MCF 10A (cell line): ENCODE results near the gene DMKN. TPM values are rescaled to one million over a fixed set of nuclear protein-coding genes. Genes with fewer than 3 reads are reported as not detected.
A peak's percentile ranks its signal among the peaks of the same experiment; 100 is the strongest.

ENCODE experiments used
- BruUV-seq: library from RNA; stranded (reverse); fragments of 400-500 nt; replicated peaks from 2 replicates; lab custom pipeline; 2021; lab: Mats Ljungman, UMichigan
- CTCF ChIA-PET: fragments of 300-600 bp; sonication (Branson Sonifier 250); formaldehyde crosslinking; extraction: SDS; loops from one replicate; lab custom pipeline; 2021; ENCODE audit warnings: antibody characterized with exemption, inconsistent platforms; lab: Yijun Ruan, JAX
- POLR2A ChIA-PET: fragments of 300-600, 350-650 bp; sonication (Branson Sonifier 250); formaldehyde crosslinking; extraction: SDS; loops from one replicate; lab custom pipeline; 2020; ENCODE audit warnings: antibody characterized with exemption, inconsistent platforms; lab: Yijun Ruan, JAX
- DNase-seq: peaks from one replicate; pipeline ENCODE4 v3.0.0-alpha.2; 2018; ENCODE audit not compliant: unreplicated experiment
- H3K27ac Mint-ChIP-seq: one replicate; pipeline ENCODE4 v1.8.0; 2022; ENCODE audit warnings: mild to moderate bottlenecking, low read depth, mixed read lengths; ENCODE audit not compliant: unreplicated experiment
- H3K27me3 Mint-ChIP-seq: one replicate; pipeline ENCODE4 v1.8.0; 2022; ENCODE audit warnings: mixed read lengths; ENCODE audit not compliant: insufficient read depth, unreplicated experiment
- H3K36me3 Mint-ChIP-seq: one replicate; pipeline ENCODE4 v1.8.0; 2022; ENCODE audit warnings: mild to moderate bottlenecking, moderate library complexity, mixed read lengths; ENCODE audit not compliant: insufficient read depth, unreplicated experiment
- H3K4me1 Mint-ChIP-seq: one replicate; pipeline ENCODE4 v1.8.0; 2022; ENCODE audit warnings: mixed read lengths; ENCODE audit not compliant: insufficient read depth, unreplicated experiment
- H3K4me3 Mint-ChIP-seq: one replicate; pipeline ENCODE4 v1.8.0; 2022; ENCODE audit warnings: mild to moderate bottlenecking, moderate library complexity, mixed read lengths; ENCODE audit not compliant: unreplicated experiment
- H3K9me3 Mint-ChIP-seq: one replicate; pipeline ENCODE4 v1.8.0; 2022; ENCODE audit warnings: mixed read lengths; ENCODE audit not compliant: unreplicated experiment
- CTCF ChIP-seq: fragments of 200-600 bp; IDR thresholded peaks from one replicate; pipeline ENCODE4 v1.8.0; 2022; ENCODE audit warnings: antibody characterized with exemption, mild to moderate bottlenecking; ENCODE audit not compliant: unreplicated experiment
- intact Hi-C: fragments of 100-400 bp; cut with micrococcal nuclease; formaldehyde crosslinking; loops from 2 replicates; pipeline ENCODE4 v1.14.1; 2022
- total RNA-seq: library from RNA; stranded (reverse); gene quantifications from 2 replicates; pipeline ENCODE4 v1.2.3, GENCODE V29; 2022

DMKN gene
- total RNA-seq, 1 experiment from 2014 or later: 90.7 TPM

GRCh38 chr19:35549174-35549788, 35.8 kb upstream of the DMKN start:
- intact Hi-C loops: loop anchor here (1.0 to 5.0 kb wide), 2 partner anchors 78 to 168 kb away; partner anchors contain the start of gene RBM42
- CTCF ChIA-PET: interaction anchor here (0.5 to 3.4 kb wide), 46 partner anchors 9 to 591 kb away, joined by 3 to 30 read pairs (median 4); partner anchors contain the start of genes ATP4A, COX6B1 and HAUS5

GRCh38 chr19:35546532-35546931, 33.1 kb upstream of the DMKN start:
- intact Hi-C loops: loop anchor here (5.0 kb wide), 1 partner anchor 81 kb away; the partner anchor contains the start of gene RBM42
- H3K27ac Mint-ChIP-seq: peak overlapping the region; percentile 92
- H3K4me1 Mint-ChIP-seq: peaks cover 34% of the 10 kb centered on the region
- H3K9me3 Mint-ChIP-seq: no peaks in the 10 kb centered on the region
- no peak for TF ChIP-seq CTCF
- H3K36me3 Mint-ChIP-seq: no peaks in the 10 kb centered on the region
- no peak for DNase-seq
- POLR2A ChIA-PET: interaction anchor here (1.0 to 2.0 kb wide), 2 partner anchors 9 to 66 kb away, joined by 3 to 7 read pairs; partner anchors contain the start of gene HAUS5
- H3K27me3 Mint-ChIP-seq: no peaks in the 10 kb centered on the region
- CTCF ChIA-PET: interaction anchor here (0.6 to 1.0 kb wide), 2 partner anchors 36 to 73 kb away, joined by 4 read pairs; no protein-coding TSS in a partner anchor
- BruUV-seq: TSS peak; percentile 63
- peak overlapping the region; percentile 89 for H3K4me3 Mint-ChIP-seq

More at GRCh38 chr19:35549174-35549788, 35.8 kb upstream of the DMKN start:
- H3K4me1 Mint-ChIP-seq: peaks cover 29% of the 10 kb centered on the region
- H3K36me3 Mint-ChIP-seq: no peaks in the 10 kb centered on the region
- DNase-seq: peak; percentile 93
- no peaks in the 10 kb centered on the region for H3K9me3 Mint-ChIP-seq
- no peak overlapping the region for H3K4me3 Mint-ChIP-seq
- H3K27ac Mint-ChIP-seq: peak overlapping the region; percentile 31
- H3K27me3 Mint-ChIP-seq: no peaks in the 10 kb centered on the region
- TF ChIP-seq CTCF: peak; percentile 58
- POLR2A ChIA-PET: interaction anchor here (1.3 kb wide), 1 partner anchor 63 kb away, joined by 3 read pairs; the partner anchor contains the start of gene HAUS5
- BruUV-seq: no TSS peak

GRCh38 chr19:35545855-35546381, 32.5 kb upstream of the DMKN start:
- no peak for TF ChIP-seq CTCF
- Mint-ChIP-seq H3K9me3 (no peaks in the 10 kb centered on the region), H3K27ac (peak overlapping the region; percentile 92), H3K4me1 (peaks cover 34% of the 10 kb centered on the region), H3K4me3 (peak overlapping the region; percentile 89), H3K27me3 (no peaks in the 10 kb centered on the region), H3K36me3 (peaks cover 4% of the 10 kb centered on the region)
- DNase-seq: peak; percentile 46
- intact Hi-C loops: loop anchor here (1.0 to 5.0 kb wide), 3 partner anchors 27 to 81 kb away; partner anchors contain the start of gene RBM42
- ChIA-PET POLR2A (no interaction called here), CTCF (interaction anchor here (1.0 kb wide), 1 partner anchor 35 kb away, joined by 4 read pairs; no protein-coding TSS in a partner anchor)
- no TSS peak for BruUV-seq
